Type B pancreatic cell (in vitro differentiated cells): ENCODE measurements around the gene DNER. TPM values are rescaled to one million over a fixed set of nuclear protein-coding genes. Genes with fewer than 3 reads are reported as not detected.

Source experiments
- DNase-seq: peaks from one replicate; pipeline ENCODE4 v3.0.0; 2021; ENCODE audit warnings: mixed read lengths; ENCODE audit not compliant: unreplicated experiment; ENCODE audit errors: extremely low spot score
- H3K27ac Mint-ChIP-seq: 2 replicates; pipeline ENCODE4 v1.8.0; 2021; ENCODE audit warnings: mild to moderate bottlenecking, mixed read lengths
- H3K27me3 Mint-ChIP-seq: 2 replicates; pipeline ENCODE4 v1.8.0; 2021; ENCODE audit warnings: mixed read lengths
- H3K36me3 Mint-ChIP-seq: 2 replicates; pipeline ENCODE4 v1.8.0; 2021; ENCODE audit warnings: mixed read lengths
- H3K4me1 Mint-ChIP-seq: one replicate; pipeline ENCODE4 v1.8.0; 2021; ENCODE audit warnings: mixed read lengths; ENCODE audit not compliant: unreplicated experiment
- H3K4me3 Mint-ChIP-seq: 2 replicates; pipeline ENCODE4 v1.8.0; 2021; ENCODE audit warnings: mild to moderate bottlenecking, mixed read lengths
- H3K9me3 Mint-ChIP-seq: 2 replicates; pipeline ENCODE4 v1.8.0; 2021; ENCODE audit warnings: mixed read lengths
- CTCF ChIP-seq: fragments of 200-600 bp; sonication (generic); conservative IDR thresholded peaks from 2 replicates; pipeline ENCODE4 v1.5.0; 2021; ENCODE audit warnings: antibody characterized with exemption, mild to moderate bottlenecking
- total RNA-seq: library from RNA; stranded (reverse); gene quantifications from 2 replicates; pipeline ENCODE4 v1.2.1, GENCODE V29; 2021; ENCODE audit warnings: low replicate concordance

The DNER gene
- total RNA-seq, 1 donor from 2014 or later: 15.9 TPM

DNA sequence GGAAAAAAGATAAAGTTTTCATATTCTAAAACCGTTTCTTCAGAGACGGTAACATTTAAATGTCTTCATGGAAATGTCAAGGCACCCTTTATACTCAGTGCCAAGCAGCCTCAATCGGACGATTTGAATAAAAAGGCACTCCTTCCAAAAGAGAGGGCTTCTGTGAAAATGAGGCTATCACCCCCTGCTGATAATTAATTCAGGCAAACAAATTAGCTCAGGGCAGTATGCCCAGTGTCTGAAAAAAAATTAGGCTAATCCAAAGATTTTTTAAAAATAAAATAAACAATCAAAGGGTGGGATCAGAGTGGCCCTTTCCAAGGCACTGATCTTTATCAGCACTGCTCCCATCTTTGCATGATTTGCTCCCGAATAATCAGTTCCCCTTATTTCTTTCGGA is 292.3 kb downstream of the DNER start:
- Mint-ChIP-seq H3K4me1 (no peaks in the 10 kb centered on the region), H3K9me3 (no peaks in the 10 kb centered on the region), H3K27me3 (no peaks in the 10 kb centered on the region), H3K4me3 (no peak overlapping the region), H3K36me3 (no peaks in the 10 kb centered on the region), H3K27ac (no peak overlapping the region)
- DNase-seq: no peak
- TF ChIP-seq CTCF: no peak

- Mint-ChIP-seq H3K4me3 (no peak overlapping the region), H3K27ac (no peak overlapping the region), H3K9me3 (no peaks in the 10 kb centered on the region), H3K36me3 (no peaks in the 10 kb centered on the region), H3K27me3 (no peaks in the 10 kb centered on the region), H3K4me1 (no peaks in the 10 kb centered on the region)
- no peak for TF ChIP-seq CTCF
- DNase-seq: no peak
Observed at GRCh38 chr2:229419158-229419557, 295.2 kb downstream of the DNER start.

GRCh38 chr2:229417916-229418315 is 296.4 kb downstream of the DNER start:
- no peak overlapping the region for H3K27ac Mint-ChIP-seq
- H3K36me3 Mint-ChIP-seq: no peaks in the 10 kb centered on the region
- H3K4me3 Mint-ChIP-seq: no peak overlapping the region
- no peak for DNase-seq
- no peaks in the 10 kb centered on the region for H3K4me1 Mint-ChIP-seq
- no peaks in the 10 kb centered on the region for H3K9me3 Mint-ChIP-seq
- TF ChIP-seq CTCF: no peak
- no peaks in the 10 kb centered on the region for H3K27me3 Mint-ChIP-seq

DNA sequence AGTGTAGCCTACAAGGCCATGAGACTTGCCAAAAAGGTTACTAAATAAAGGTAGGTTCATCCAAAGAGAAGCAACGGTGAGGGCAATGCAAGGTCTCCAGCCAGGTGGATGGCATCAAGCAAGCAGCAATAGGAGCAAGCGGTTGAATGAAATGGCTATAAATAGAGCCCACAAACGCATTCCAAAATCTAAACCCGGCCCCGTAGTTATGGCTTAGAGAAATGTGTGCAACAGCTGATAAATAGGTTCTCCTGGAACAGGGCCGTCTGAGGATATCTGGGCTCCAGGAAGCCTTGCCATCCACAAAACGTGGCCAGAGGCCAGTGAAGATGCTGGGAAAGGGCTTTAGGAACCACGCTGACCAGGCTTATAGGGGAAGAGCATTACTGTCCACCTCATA is 297.2 kb downstream of the DNER start:
- Mint-ChIP-seq H3K9me3 (no peaks in the 10 kb centered on the region), H3K4me1 (no peaks in the 10 kb centered on the region), H3K27ac (no peak overlapping the region)

DNA sequence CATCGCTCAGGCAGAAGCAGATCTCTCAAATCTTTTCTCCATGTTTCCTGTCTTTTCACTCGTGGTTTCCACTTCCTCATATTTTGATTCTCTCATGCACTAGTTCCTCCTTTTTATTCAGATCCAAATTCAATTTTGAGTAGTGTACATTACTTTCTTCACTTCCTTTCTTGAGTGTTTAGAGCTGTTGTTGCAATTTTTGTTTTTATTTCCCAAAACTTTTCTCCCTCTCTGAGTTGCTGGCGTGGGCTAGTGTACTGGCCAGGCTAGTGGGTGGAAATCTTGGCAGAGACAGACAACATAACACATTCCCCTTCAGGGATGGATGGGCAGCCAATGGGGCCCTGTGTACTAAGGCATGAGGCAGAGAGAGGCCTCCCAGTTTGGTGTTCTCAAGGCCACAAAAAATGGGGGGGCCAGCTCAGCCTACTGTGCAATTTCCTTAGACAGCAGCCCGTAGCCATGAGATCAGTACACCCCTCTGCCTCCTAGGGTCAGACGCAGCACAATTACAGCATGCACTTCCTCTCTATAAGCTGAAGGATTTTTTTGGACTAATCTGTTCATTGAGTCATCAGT is 298.1 kb downstream of the DNER start:
- Mint-ChIP-seq H3K9me3 (no peaks in the 10 kb centered on the region), H3K4me1 (no peaks in the 10 kb centered on the region), H3K36me3 (no peaks in the 10 kb centered on the region), H3K27me3 (no peaks in the 10 kb centered on the region), H3K4me3 (no peak overlapping the region), H3K27ac (no peak overlapping the region)
- TF ChIP-seq CTCF: no peak
- no peak for DNase-seq

More for the DNA sequence above, 297.2 kb downstream of the DNER start:
- no peaks in the 10 kb centered on the region for H3K27me3 Mint-ChIP-seq
- no peak overlapping the region for H3K4me3 Mint-ChIP-seq
- no peaks in the 10 kb centered on the region for H3K36me3 Mint-ChIP-seq
- no peak for DNase-seq
- TF ChIP-seq CTCF: no peak

DNA sequence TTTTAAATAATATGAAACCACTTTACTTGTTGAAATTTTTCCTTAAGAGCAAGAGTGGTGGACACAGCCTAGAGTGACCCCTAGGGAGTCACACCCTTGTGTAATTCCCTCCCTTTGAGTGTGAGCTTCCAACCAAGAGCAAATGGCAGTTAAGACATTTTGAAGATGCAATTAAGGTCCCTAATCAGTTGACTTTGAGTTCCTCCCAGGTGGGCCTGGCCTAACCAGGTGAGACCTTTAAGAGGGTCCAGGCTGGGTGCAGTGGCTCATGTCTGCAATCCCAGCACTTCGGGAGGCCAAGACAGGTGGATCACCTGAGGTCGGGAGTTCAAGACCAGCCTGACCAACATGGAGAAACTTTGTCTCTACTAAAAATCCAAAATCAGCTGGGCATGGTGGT is 299.7 kb downstream of the DNER start:
- TF ChIP-seq CTCF: no peak
- no peak overlapping the region for H3K4me3 Mint-ChIP-seq
- H3K27ac Mint-ChIP-seq: no peak overlapping the region
- no peaks in the 10 kb centered on the region for H3K9me3 Mint-ChIP-seq
- no peaks in the 10 kb centered on the region for H3K4me1 Mint-ChIP-seq
- H3K27me3 Mint-ChIP-seq: no peaks in the 10 kb centered on the region
- no peak for DNase-seq
- peaks cover 4% of the 10 kb centered on the region for H3K36me3 Mint-ChIP-seq
